ENCODE measurements around the gene LEFTY1.
"Not testable (repeated sequence)": the region's sequence is repeated elsewhere in the genome, so short reads cannot be mapped to it uniquely, and the experiment has no call there.

LEFTY1 gene

GRCh38 chr1:225845571-225846259 lies 43.2 kb downstream of the LEFTY1 start:
- DNase-seq = no peak

GRCh38 chr1:225845097-225845496 lies 43.8 kb downstream of the LEFTY1 start:
- DNase-seq = no peak

- no peak for DNase-seq
These were observed 44.5 kb downstream of the LEFTY1 start for GRCh38 chr1:225844236-225845061.

- no peak for DNase-seq
These were observed 45.5 kb downstream of the LEFTY1 start for GRCh38 chr1:225843426-225843795.

GRCh38 chr1:225842788-225843425 lies 46.0 kb downstream of the LEFTY1 start:
- DNase-seq = no peak

- DNase-seq = no peak
These were observed 46.9 kb downstream of the LEFTY1 start for GRCh38 chr1:225842074-225842473.

- no peak for DNase-seq
These were observed 48.2 kb downstream of the LEFTY1 start for GRCh38 chr1:225840713-225841112.

GRCh38 chr1:225840223-225840610 lies 48.7 kb downstream of the LEFTY1 start:
- DNase-seq = no peak

- no peak for DNase-seq
These were observed 50.2 kb downstream of the LEFTY1 start for GRCh38 chr1:225838793-225839192.

GRCh38 chr1:225836296-225836695 lies 52.6 kb downstream of the LEFTY1 start:
- DNase-seq = not testable (repeated sequence)

Measured in activated CD4-positive, CD25-positive, alpha-beta regulatory T cell treated with anti-CD3 and anti-CD28 coated beads, Interleukin-2, amount 50 U/mL, for 72 hours (primary cell).